ENCODE measurements around the gene PDCL2. TPM values are rescaled to one million over a fixed set of nuclear protein-coding genes. Genes with fewer than 3 reads are reported as not detected.
"Not testable (repeated sequence)": the region's sequence is repeated elsewhere in the genome, so short reads cannot be mapped to it uniquely, and the experiment has no call there.

The PDCL2 gene
- total RNA-seq, 1 experiment from 2014 or later: not detected

DNA sequence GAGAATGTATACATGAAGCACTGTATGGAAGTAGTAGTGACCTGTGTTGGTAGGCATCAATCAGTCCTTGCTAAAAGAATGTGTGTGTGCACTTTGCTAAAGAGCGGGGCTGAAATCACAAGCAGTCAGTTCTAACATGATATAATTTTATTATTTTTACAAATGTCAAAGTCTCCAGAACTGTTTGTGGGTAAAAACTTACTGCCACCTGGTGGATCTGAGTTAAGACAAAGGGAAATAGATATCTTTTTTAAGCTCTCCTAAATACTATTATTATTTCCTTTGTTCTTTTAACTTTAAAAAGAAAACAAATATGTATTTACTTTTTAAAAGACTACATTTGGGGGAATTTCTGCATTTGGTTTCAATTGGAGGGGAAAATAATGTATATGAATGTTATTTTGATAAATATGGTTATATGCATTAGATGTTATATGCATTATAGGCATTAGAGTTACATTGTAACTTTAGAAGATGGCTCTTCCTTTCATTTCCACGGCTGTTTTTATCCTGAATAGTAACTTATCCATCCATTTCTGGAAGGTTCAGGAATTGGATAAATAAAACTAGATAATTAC, 37.5 kb downstream of the PDCL2 start:
- POLR2A ChIA-PET (ENCODE audit: unreplicated experiment): interaction anchor here (0.6 kb wide), 1 partner anchor 1778 kb away, joined by 3 read pairs; no protein-coding TSS in a partner anchor
- TF ChIP-seq EZH2phosphoT487 (IDR thresholded peaks at IDR 0.05; ENCODE audit: borderline replicate concordance, low read length): no peak
- TF ChIP-seq EZH2 (IDR thresholded peaks at IDR 0.05; ENCODE audit: low read length, unreplicated experiment): no peak
- TF ChIP-seq, protein P1, sequence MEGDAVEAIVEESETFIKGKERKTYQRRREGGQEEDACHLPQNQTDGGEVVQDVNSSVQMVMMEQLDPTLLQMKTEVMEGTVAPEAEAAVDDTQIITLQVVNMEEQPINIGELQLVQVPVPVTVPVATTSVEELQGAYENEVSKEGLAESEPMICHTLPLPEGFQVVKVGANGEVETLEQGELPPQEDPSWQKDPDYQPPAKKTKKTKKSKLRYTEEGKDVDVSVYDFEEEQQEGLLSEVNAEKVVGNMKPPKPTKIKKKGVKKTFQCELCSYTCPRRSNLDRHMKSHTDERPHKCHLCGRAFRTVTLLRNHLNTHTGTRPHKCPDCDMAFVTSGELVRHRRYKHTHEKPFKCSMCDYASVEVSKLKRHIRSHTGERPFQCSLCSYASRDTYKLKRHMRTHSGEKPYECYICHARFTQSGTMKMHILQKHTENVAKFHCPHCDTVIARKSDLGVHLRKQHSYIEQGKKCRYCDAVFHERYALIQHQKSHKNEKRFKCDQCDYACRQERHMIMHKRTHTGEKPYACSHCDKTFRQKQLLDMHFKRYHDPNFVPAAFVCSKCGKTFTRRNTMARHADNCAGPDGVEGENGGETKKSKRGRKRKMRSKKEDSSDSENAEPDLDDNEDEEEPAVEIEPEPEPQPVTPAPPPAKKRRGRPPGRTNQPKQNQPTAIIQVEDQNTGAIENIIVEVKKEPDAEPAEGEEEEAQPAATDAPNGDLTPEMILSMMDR (conservative IDR thresholded peaks at IDR 0.05; ENCODE audit: low read depth, low read length): peak; percentile 83

DNA sequence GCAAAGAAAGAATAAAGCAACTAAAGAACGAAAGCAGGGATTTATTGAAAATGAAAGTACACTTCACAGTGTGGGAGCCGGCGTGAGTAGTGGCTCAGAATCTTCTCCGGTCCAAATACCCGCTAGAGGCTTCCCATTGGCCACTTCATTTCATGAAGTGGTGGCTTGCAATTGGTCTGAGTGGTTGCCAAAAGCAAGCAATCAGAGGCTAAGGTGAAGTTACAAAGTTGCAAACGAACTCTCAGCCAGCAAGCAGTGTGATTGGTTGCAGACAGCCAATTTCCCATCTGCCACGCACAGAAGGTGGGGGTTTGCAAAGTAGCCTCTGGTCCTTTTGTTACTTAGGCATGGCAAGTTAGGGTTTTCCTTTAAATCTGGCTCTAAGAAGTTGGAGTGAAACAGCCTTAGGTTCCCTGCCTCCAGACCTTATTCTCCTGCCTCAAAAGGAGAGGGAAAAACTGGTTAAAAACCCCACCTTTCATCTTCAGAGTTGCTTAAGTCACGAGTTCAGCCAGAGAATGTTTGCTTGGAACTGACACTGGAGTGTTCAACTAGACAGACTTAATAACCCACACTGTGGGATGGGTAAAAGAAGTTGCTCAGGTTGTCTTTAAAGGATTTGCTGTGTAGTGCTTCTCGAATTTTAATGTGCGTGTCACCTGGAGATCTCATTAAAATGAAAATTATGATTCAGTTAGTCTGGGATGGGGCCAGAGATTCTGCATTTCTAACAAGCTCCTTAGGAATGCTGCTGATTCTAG, 38.4 kb downstream of the PDCL2 start:
- Histone ChIP-seq H3K9me3 (ENCODE audit: low read length) (no peaks in the 10 kb centered on the region), H3K4me3 (ENCODE audit: low read length) (no peak overlapping the region), H3K9ac (ENCODE audit: low read length) (no peak overlapping the region), H3K9me2 (replicated peaks; ENCODE audit: low read length) (no peaks in the 10 kb centered on the region), H3K27me3 (ENCODE audit: low read length) (no peaks in the 10 kb centered on the region), H3K36me3 (ENCODE audit: low read depth, low read length) (no peaks in the 10 kb centered on the region), H3F3A (ENCODE audit: low read length, unreplicated experiment) (peaks cover 11% of the 10 kb centered on the region), H3K4me2 (ENCODE audit: low read length) (peak overlapping the region; percentile 10; the same call in 1 of the 2 replicates), H4K20me1 (ENCODE audit: low read length) (no peaks in the 10 kb centered on the region), H3K4me1 (ENCODE audit: insufficient read depth, low read length) (peaks cover 35% of the 10 kb centered on the region), H2AFZ (ENCODE audit: low read length) (peak overlapping the region; percentile 5; the same call in 1 of the 2 replicates), H3K27ac (ENCODE audit: low read length) (no peak overlapping the region), H3K79me2 (ENCODE audit: low read length) (no peaks in the 10 kb centered on the region; the same call in 1 of the 2 replicates)
- TF ChIP-seq, protein P1 (conservative IDR thresholded peaks at IDR 0.05; ENCODE audit: low read depth, low read length): no peak
- TF ChIP-seq EZH2 (IDR thresholded peaks at IDR 0.05; ENCODE audit: low read length, unreplicated experiment) (no peak), EZH2phosphoT487 (IDR thresholded peaks at IDR 0.05; ENCODE audit: borderline replicate concordance, low read length) (no peak)
- CTCF ChIA-PET: interaction anchor here (0.5 to 1.5 kb wide), 3 partner anchors 108 to 582 kb away, joined by 3 to 17 read pairs (median 3); no protein-coding TSS in a partner anchor
- peak; percentile 35 for DNase-seq
- intact Hi-C loops (cut with micrococcal nuclease): loop anchor here (1.0 to 5.0 kb wide), 7 partner anchors 84 to 582 kb away; partner anchors contain the start of gene NMU
- BruUV-seq (replicated peaks): no TSS peak
- POLR2A ChIA-PET (ENCODE audit: unreplicated experiment): interaction anchor here (0.7 kb wide), 1 partner anchor 158 kb away, joined by 4 read pairs; the partner anchor contains the start of gene TMEM165
- no peak for ATAC-seq

More for the DNA sequence above, 37.5 kb downstream of the PDCL2 start:
- BruUV-seq (replicated peaks): no TSS peak
- DNase-seq (peak; percentile 71), ATAC-seq (0 out of 2 replicates have a peak, but pooled peaks have one; percentile 4)
- H3K4me3 ChIP-seq (ENCODE audit: low read length): no peak overlapping the region
- no peak overlapping the region for H3K9ac ChIP-seq (ENCODE audit: low read length)
- no peaks in the 10 kb centered on the region for H3K79me2 ChIP-seq (ENCODE audit: low read length)
- intact Hi-C loops (cut with micrococcal nuclease): loop anchor here (1.0 to 5.0 kb wide), 7 partner anchors 83 to 583 kb away; partner anchors contain the start of gene NMU
- H3K27me3 ChIP-seq (ENCODE audit: low read length): no peaks in the 10 kb centered on the region
- H3K4me1 ChIP-seq (ENCODE audit: insufficient read depth, low read length): peaks cover 26% of the 10 kb centered on the region
- H3K27ac ChIP-seq (ENCODE audit: low read length): no peak overlapping the region
- H3F3A ChIP-seq (ENCODE audit: low read length, unreplicated experiment): peaks cover 5% of the 10 kb centered on the region
- no peaks in the 10 kb centered on the region for H3K36me3 ChIP-seq (ENCODE audit: low read depth, low read length)
- no peaks in the 10 kb centered on the region for H4K20me1 ChIP-seq (ENCODE audit: low read length)
- no peak overlapping the region for H2AFZ ChIP-seq (ENCODE audit: low read length)
- no peaks in the 10 kb centered on the region for H3K9me2 ChIP-seq (replicated peaks; ENCODE audit: low read length)
- H3K4me2 ChIP-seq (ENCODE audit: low read length): peak overlapping the region; percentile 15; the same call in 1 of the 2 replicates
- H3K9me3 ChIP-seq (ENCODE audit: low read length): no peaks in the 10 kb centered on the region
- CTCF ChIA-PET: interaction anchor here (0.5 to 1.5 kb wide), 5 partner anchors 62 to 209 kb away, joined by 3 to 17 read pairs (median 3); partner anchors contain the start of gene SRD5A3

DNA sequence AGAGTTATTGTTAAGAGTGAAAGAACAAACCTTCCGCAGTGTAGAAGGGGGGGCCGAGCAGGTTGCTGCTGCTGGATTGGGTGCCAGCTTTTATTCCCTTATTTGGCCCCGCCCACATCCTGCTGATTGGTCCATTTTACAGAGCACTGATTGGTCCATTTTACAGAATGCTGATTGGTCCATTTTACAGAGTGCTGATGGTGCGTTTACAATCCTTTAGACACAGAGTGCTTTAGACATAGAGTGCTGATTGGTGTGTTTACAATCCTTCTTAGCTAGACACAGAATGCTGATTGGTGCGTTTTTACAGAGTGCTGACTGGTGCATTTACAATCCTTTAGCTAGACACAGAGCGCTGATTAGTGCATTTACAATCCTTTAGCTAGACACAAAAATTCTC, 40.1 kb downstream of the PDCL2 start:
- H3K9ac ChIP-seq (ENCODE audit: low read length); H3K36me3 ChIP-seq (ENCODE audit: low read depth, low read length); H3K27me3 ChIP-seq (ENCODE audit: low read length); POLR2A ChIA-PET (ENCODE audit: unreplicated experiment); DNase-seq; H4K20me1 ChIP-seq (ENCODE audit: low read length); CTCF ChIA-PET; BruUV-seq (replicated peaks); H2AFZ ChIP-seq (ENCODE audit: low read length); H3K4me3 ChIP-seq (ENCODE audit: low read length); H3K27ac ChIP-seq (ENCODE audit: low read length); H3K9me3 ChIP-seq (ENCODE audit: low read length); ATAC-seq; H3K9me2 ChIP-seq (replicated peaks; ENCODE audit: low read length); H3K4me2 ChIP-seq (ENCODE audit: low read length): not testable (repeated sequence)
- intact Hi-C loops (cut with micrococcal nuclease): loop anchor here (2.0 to 5.0 kb wide), 3 partner anchors 85 to 370 kb away; partner anchors contain the start of gene NMU
- H3K4me1 ChIP-seq (ENCODE audit: insufficient read depth, low read length): peaks cover 49% of the 10 kb centered on the region
- peaks cover 14% of the 10 kb centered on the region for H3K79me2 ChIP-seq (ENCODE audit: low read length)
- peaks cover 11% of the 10 kb centered on the region for H3F3A ChIP-seq (ENCODE audit: low read length, unreplicated experiment)
